Neural progenitor cell (in vitro differentiated cells): Measurements from ENCODE around the gene ZNF844. TPM values are rescaled to one million over a fixed set of nuclear protein-coding genes. Genes with fewer than 3 reads are reported as not detected.
"Not testable (repeated sequence)": the region's sequence is repeated elsewhere in the genome, so short reads cannot be mapped to it uniquely, and the experiment has no call there.

Source experiments
- DNase-seq: peaks from one replicate; pipeline ENCODE4 v3.0.0-alpha.2; 2016; ENCODE audit warnings: low spot score
- H2AFZ ChIP-seq: fragments of 200-600 bp; sonication (generic); replicated peaks from 2 replicates; pipeline ENCODE4 v1.6.1; 2016; ENCODE audit warnings: antibody characterized with exemption
- H3F3A ChIP-seq: fragments of 200-600 bp; sonication (generic); 2 replicates; pipeline ENCODE4 v1.6.1; 2016; ENCODE audit warnings: antibody characterized with exemption, low read depth
- H3K27ac ChIP-seq: fragments of 200-600 bp; sonication (generic); 2 replicates; pipeline ENCODE4 v1.5.1; 2016; ENCODE audit warnings: mild to moderate bottlenecking
- H3K27me3 ChIP-seq: fragments of 200-600 bp; sonication (generic); 2 replicates; pipeline ENCODE4 v1.6.1; 2016; ENCODE audit warnings: mild to moderate bottlenecking, moderate library complexity
- H3K36me3 ChIP-seq: fragments of 200-600 bp; sonication (generic); 2 replicates; pipeline ENCODE4 v1.5.1; 2016
- H3K4me1 ChIP-seq: fragments of 200-600 bp; sonication (generic); 2 replicates; pipeline ENCODE4 v1.6.1; 2016; ENCODE audit warnings: mixed run types
- H3K4me2 ChIP-seq: fragments of 200-600 bp; sonication (generic); 2 replicates; pipeline ENCODE4 v1.6.1; 2016
- H3K4me3 ChIP-seq: fragments of 200-600 bp; sonication (generic); 2 replicates; pipeline ENCODE4 v1.5.1; 2016
- H3K79me2 ChIP-seq: fragments of 200-600 bp; sonication (generic); 2 replicates; pipeline ENCODE4 v1.6.1; 2016; ENCODE audit warnings: low read depth
- H3K9ac ChIP-seq: fragments of 200-600 bp; sonication (generic); 2 replicates; pipeline ENCODE4 v1.6.1; 2016
- H3K9me3 ChIP-seq: fragments of 200-600 bp; sonication (generic); 2 replicates; pipeline ENCODE4 v1.5.1; 2016; ENCODE audit warnings: low read depth
- H4K20me1 ChIP-seq: fragments of 200-600 bp; sonication (generic); 2 replicates; pipeline ENCODE4 v1.6.1; 2016; ENCODE audit warnings: low read depth
- H3K27ac Mint-ChIP-seq: 3 replicates; pipeline ENCODE4 v1.8.0; 2021; ENCODE audit warnings: mixed read lengths
- H3K27me3 Mint-ChIP-seq: 2 replicates; pipeline ENCODE4 v1.8.0; 2022; ENCODE audit warnings: low read depth, mild to moderate bottlenecking, inconsistent platforms, moderate library complexity, mixed read lengths; ENCODE audit not compliant: insufficient read depth
- H3K36me3 Mint-ChIP-seq: 3 replicates; pipeline ENCODE4 v1.8.0; 2021; ENCODE audit warnings: mixed read lengths
- H3K4me1 Mint-ChIP-seq: 3 replicates; pipeline ENCODE4 v1.8.0; 2021; ENCODE audit warnings: mixed read lengths
- H3K4me3 Mint-ChIP-seq: 3 replicates; pipeline ENCODE4 v1.8.0; 2021; ENCODE audit warnings: mild to moderate bottlenecking, moderate library complexity, mixed read lengths
- H3K9me3 Mint-ChIP-seq: 3 replicates; pipeline ENCODE4 v1.8.0; 2020; ENCODE audit warnings: mixed read lengths
- EZH2 ChIP-seq: fragments of 200-600 bp; sonication (generic); IDR thresholded peaks from 2 replicates; pipeline ENCODE4 v1.6.1; 2017; ENCODE audit warnings: antibody characterized with exemption, mild to moderate bottlenecking, moderate library complexity
- EZH2phosphoT487 ChIP-seq: fragments of 200-600 bp; sonication (generic); IDR thresholded peaks from 2 replicates; pipeline ENCODE4 v1.6.1; 2017; ENCODE audit warnings: antibody characterized with exemption
- total RNA-seq: library from RNA; depleted of rRNA; stranded (reverse); fragments of >200 nt; gene quantifications from 2 replicates; pipeline ENCODE4 v1.2.3, GENCODE V29; 2015; ENCODE audit warnings: low replicate concordance
- TF ChIP-seq, protein P1 (sequence below): fragments of 200-600 bp; sonication (generic); IDR thresholded peaks from 2 replicates; pipeline ENCODE4 v1.5.1; 2017; ENCODE audit warnings: antibody characterized with exemption, mild to moderate bottlenecking

The ZNF844 gene
- total RNA-seq, 1 donor from 2014 or later = 16.5 TPM

DNA sequence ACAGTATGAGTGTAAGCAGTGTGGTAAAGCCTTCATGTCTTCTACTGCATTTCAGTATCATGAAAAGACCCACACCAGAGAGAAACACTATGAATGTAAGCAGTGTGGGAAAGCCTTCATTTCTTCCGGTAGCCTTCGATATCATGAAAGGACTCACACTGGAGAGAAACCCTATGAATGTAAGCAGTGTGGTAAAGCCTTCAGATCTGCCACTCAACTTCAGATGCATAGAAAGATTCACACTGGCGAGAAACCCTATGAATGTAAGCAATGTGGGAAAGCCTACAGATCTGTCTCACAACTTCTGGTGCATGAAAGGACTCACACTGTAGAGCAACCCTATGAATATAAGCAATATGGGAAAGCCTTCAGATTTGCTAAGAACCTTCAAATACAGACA lies 12.8 kb downstream of the ZNF844 start:
- no peak for DNase-seq
- H3K36me3 ChIP-seq = peaks cover 58% of the 10 kb centered on the region
- Mint-ChIP-seq H3K9me3 (peaks cover 78% of the 10 kb centered on the region), H3K4me3 (no peak overlapping the region), H3K36me3 (peaks cover 50% of the 10 kb centered on the region), H3K27me3 (peaks cover 5% of the 10 kb centered on the region), H3K4me1 (no peaks in the 10 kb centered on the region), H3K27ac (no peak overlapping the region)
- no peaks in the 10 kb centered on the region for H3K79me2 ChIP-seq
- no peaks in the 10 kb centered on the region for H3K27me3 ChIP-seq
- H2AFZ ChIP-seq = no peak overlapping the region
- H3F3A ChIP-seq = peaks cover 23% of the 10 kb centered on the region
- H3K9me3 ChIP-seq = peaks cover 72% of the 10 kb centered on the region
- no peaks in the 10 kb centered on the region for H4K20me1 ChIP-seq
- no peak overlapping the region for H3K4me2 ChIP-seq
- no peaks in the 10 kb centered on the region for H3K4me1 ChIP-seq
- H3K4me3 ChIP-seq = peak overlapping the region; percentile 9
- no peak overlapping the region for H3K9ac ChIP-seq
- no peak overlapping the region for H3K27ac ChIP-seq
- TF ChIP-seq EZH2phosphoT487 (no peak), EZH2 (no peak)
- TF ChIP-seq, protein P1, sequence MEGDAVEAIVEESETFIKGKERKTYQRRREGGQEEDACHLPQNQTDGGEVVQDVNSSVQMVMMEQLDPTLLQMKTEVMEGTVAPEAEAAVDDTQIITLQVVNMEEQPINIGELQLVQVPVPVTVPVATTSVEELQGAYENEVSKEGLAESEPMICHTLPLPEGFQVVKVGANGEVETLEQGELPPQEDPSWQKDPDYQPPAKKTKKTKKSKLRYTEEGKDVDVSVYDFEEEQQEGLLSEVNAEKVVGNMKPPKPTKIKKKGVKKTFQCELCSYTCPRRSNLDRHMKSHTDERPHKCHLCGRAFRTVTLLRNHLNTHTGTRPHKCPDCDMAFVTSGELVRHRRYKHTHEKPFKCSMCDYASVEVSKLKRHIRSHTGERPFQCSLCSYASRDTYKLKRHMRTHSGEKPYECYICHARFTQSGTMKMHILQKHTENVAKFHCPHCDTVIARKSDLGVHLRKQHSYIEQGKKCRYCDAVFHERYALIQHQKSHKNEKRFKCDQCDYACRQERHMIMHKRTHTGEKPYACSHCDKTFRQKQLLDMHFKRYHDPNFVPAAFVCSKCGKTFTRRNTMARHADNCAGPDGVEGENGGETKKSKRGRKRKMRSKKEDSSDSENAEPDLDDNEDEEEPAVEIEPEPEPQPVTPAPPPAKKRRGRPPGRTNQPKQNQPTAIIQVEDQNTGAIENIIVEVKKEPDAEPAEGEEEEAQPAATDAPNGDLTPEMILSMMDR = no peak

DNA sequence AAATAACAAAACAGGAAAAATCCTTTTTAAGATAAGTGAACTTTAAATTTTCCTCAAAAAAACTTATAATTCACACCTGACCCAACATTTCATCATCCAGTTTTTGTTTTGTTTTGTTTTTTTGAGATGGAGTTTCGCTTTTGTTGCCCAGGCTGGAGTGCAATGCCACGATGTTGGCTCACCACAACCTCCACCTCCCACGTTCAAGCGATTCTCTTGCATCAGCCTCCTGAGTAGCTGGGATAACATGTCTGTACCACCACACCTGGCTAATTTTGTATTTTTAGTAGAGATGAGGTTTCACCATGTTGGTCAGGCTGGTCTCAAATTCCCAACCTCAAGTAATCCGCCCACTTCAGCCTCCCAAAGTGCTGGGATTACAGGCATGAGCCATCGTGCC lies 18.8 kb downstream of the ZNF844 start:
- not testable (repeated sequence) for H3K79me2 ChIP-seq, H3K4me3 Mint-ChIP-seq, H3K4me3 ChIP-seq, H3K9ac ChIP-seq, H3K4me1 ChIP-seq, H3K27ac ChIP-seq, H3F3A ChIP-seq, H4K20me1 ChIP-seq, H2AFZ ChIP-seq, H3K36me3 Mint-ChIP-seq, H3K27me3 ChIP-seq, H3K4me1 Mint-ChIP-seq, H3K27me3 Mint-ChIP-seq, H3K27ac Mint-ChIP-seq, DNase-seq, H3K4me2 ChIP-seq
- H3K9me3 Mint-ChIP-seq = peaks cover 56% of the 10 kb centered on the region
- H3K36me3 ChIP-seq = peaks cover 10% of the 10 kb centered on the region
- peaks cover 18% of the 10 kb centered on the region for H3K9me3 ChIP-seq

DNA sequence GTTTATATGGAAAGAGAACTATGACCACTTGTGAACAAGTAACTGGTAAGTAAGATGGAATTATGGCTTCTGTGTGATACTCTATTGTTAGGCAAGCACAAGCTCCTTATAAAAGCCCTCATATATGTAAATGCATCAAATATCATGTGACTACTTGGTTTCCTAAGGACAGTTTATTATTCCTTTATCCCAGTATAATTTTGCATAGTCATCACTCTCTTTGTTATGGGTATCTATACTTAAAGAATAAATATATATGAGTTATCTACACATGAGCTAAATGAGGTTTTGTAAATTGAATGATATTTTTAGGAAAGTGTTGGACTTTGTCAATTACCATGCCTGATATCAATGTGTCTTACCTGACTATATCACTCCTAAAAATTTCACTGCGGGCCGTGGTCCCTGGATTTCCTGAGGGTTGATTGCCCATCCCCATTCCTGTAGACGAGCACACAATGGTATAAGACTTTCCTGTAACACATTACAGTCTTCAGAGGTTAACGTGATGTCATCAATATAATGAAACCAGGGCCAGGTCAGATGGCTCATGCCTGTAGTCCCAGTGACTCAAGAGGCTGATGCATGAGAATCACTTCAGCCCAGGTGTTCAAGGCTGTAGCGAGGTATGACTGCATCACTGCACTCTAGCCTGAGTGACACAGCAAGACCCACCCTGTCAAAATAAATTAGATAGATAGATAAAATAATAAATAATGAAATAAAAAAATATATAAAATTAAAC lies 20.7 kb downstream of the ZNF844 start:
- H3K4me2 ChIP-seq = no peak overlapping the region
- Mint-ChIP-seq H3K27me3 (no peaks in the 10 kb centered on the region), H3K4me3 (no peak overlapping the region), H3K27ac (no peak overlapping the region), H3K4me1 (no peaks in the 10 kb centered on the region), H3K9me3 (peaks cover 50% of the 10 kb centered on the region), H3K36me3 (peaks cover 4% of the 10 kb centered on the region)
- H2AFZ ChIP-seq = no peak overlapping the region
- no peak for DNase-seq
- H3K27ac ChIP-seq = no peak overlapping the region
- H3K9ac ChIP-seq = no peak overlapping the region
- no peaks in the 10 kb centered on the region for H4K20me1 ChIP-seq
- TF ChIP-seq, protein P1 = no peak
- no peak for TF ChIP-seq EZH2phosphoT487
- TF ChIP-seq EZH2 = no peak
- H3K27me3 ChIP-seq = no peaks in the 10 kb centered on the region
- no peaks in the 10 kb centered on the region for H3K79me2 ChIP-seq
- peaks cover 4% of the 10 kb centered on the region for H3K36me3 ChIP-seq
- peaks cover 4% of the 10 kb centered on the region for H3K9me3 ChIP-seq
- no peaks in the 10 kb centered on the region for H3K4me1 ChIP-seq
- no peaks in the 10 kb centered on the region for H3F3A ChIP-seq
- no peak overlapping the region for H3K4me3 ChIP-seq

DNA sequence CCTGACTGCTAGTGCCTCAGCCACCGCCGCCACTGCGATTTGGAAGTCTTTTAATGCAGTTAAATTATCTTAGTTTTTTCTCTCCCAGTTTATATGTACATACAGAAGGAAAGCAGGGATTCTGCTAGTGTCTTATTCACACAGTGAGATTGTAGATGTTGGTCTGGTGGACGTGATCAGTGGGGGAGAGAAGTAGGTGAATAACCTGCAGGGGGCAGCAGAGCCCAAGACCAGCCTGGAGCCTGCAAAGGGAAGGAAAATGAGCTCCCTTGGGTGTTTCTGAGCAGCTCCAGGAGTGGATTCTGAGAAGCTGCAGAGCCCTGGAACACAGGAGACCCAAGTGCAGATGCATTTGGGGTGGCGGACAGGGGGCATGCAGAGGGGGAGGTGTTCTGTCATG lies 26.3 kb downstream of the ZNF844 start:
- peaks cover 33% of the 10 kb centered on the region for H3K79me2 ChIP-seq
- no peak overlapping the region for H3K9ac ChIP-seq
- no peak overlapping the region for H3K4me3 ChIP-seq
- peaks cover 57% of the 10 kb centered on the region for H3K9me3 Mint-ChIP-seq
- H3K27ac ChIP-seq = no peak overlapping the region
- H4K20me1 ChIP-seq = no peaks in the 10 kb centered on the region
- H3K27me3 Mint-ChIP-seq = no peaks in the 10 kb centered on the region
- no peaks in the 10 kb centered on the region for H3K4me1 Mint-ChIP-seq
- H3F3A ChIP-seq = peaks cover 21% of the 10 kb centered on the region
- peaks cover 14% of the 10 kb centered on the region for H3K36me3 ChIP-seq
- no peak overlapping the region for H3K27ac Mint-ChIP-seq
- no peaks in the 10 kb centered on the region for H3K4me1 ChIP-seq
- H3K9me3 ChIP-seq = peaks cover 4% of the 10 kb centered on the region
- no peak overlapping the region for H2AFZ ChIP-seq
- TF ChIP-seq, protein P1 = peak; percentile 77
- TF ChIP-seq EZH2 = no peak
- no peak overlapping the region for H3K4me2 ChIP-seq
- peak overlapping the region; percentile 57 for H3K4me3 Mint-ChIP-seq
- peak; percentile 77 for DNase-seq
- no peaks in the 10 kb centered on the region for H3K27me3 ChIP-seq
- peaks cover 13% of the 10 kb centered on the region for H3K36me3 Mint-ChIP-seq
